Neuronal stem cell (in vitro differentiated cells): ENCODE results near the gene CGB2.

Experiments
- DNase-seq: peaks from one replicate; pipeline ENCODE4 v3.0.0-alpha.2; 2013; ENCODE audit warnings: low spot score
- H2AFZ ChIP-seq: one replicate; pipeline ENCODE4 v1.6.1; 2013; ENCODE audit warnings: mild to moderate bottlenecking, low read length, inconsistent platforms
- H2AK5ac ChIP-seq: 2 replicates; pipeline ENCODE4 v1.6.1; 2013; ENCODE audit warnings: low read depth, mild to moderate bottlenecking, inconsistent platforms, low read length, moderate library complexity, mixed read lengths
- H2BK120ac ChIP-seq: 2 replicates; pipeline ENCODE4 v1.6.1; 2013; ENCODE audit warnings: low read depth, mild to moderate bottlenecking, inconsistent platforms, low read length, moderate library complexity, mixed read lengths
- H2BK12ac ChIP-seq: one replicate; pipeline ENCODE4 v1.6.1; 2013; ENCODE audit warnings: low read length, inconsistent platforms
- H2BK15ac ChIP-seq: 2 replicates; pipeline ENCODE4 v1.6.1; 2013; ENCODE audit warnings: mild to moderate bottlenecking, low read length, inconsistent platforms, mixed read lengths
- H2BK5ac ChIP-seq: one replicate; pipeline ENCODE4 v1.6.1; 2013; ENCODE audit warnings: inconsistent platforms, mild to moderate bottlenecking, low read length, moderate library complexity
- H3K14ac ChIP-seq: one replicate; pipeline ENCODE4 v1.6.1; 2013; ENCODE audit warnings: low read length, inconsistent platforms
- H3K18ac ChIP-seq: 2 replicates; pipeline ENCODE4 v1.6.1; 2013; ENCODE audit warnings: low read length, inconsistent platforms
- H3K23ac ChIP-seq: 2 replicates; pipeline ENCODE4 v1.6.1; 2013; ENCODE audit warnings: low read depth, mild to moderate bottlenecking, mixed read lengths, low read length, inconsistent platforms; ENCODE audit not compliant: poor library complexity
- H3K27ac ChIP-seq: replicated peaks from 3 replicates; pipeline ENCODE4 v1.5.1; 2013; ENCODE audit warnings: low read length, inconsistent platforms
- H3K27me3 ChIP-seq, 3 experiments: 2 replicates each; pipeline ENCODE4 v1.6.1; 2013; ENCODE audit warnings: low read length in 3 of 3, mild to moderate bottlenecking in 2 of 3, inconsistent platforms in 1 of 3, low read depth in 1 of 3, mixed read lengths in 1 of 3, moderate library complexity in 1 of 3; ENCODE audit not compliant: control insufficient read depth in 3 of 3, insufficient read depth in 3 of 3
- H3K36me3 ChIP-seq, 2 donors: replicated peaks in 1 of 2; 2 replicates each; pipeline ENCODE4 v1.6.1; 2013; ENCODE audit warnings: low read length in 2 of 2; ENCODE audit not compliant: control insufficient read depth in 2 of 2, insufficient read depth in 2 of 2
- H3K4ac ChIP-seq: 2 replicates; pipeline ENCODE4 v1.6.1; 2013; ENCODE audit warnings: inconsistent platforms, mild to moderate bottlenecking, low read length, moderate library complexity
- H3K4me1 ChIP-seq, 2 donors: 1 replicate in 1 of 2; 2 replicates in 1 of 2; pipeline ENCODE4 v1.6.1; 2013; ENCODE audit warnings: low read length in 2 of 2, low read depth in 1 of 2; ENCODE audit not compliant: control insufficient read depth in 2 of 2, insufficient read depth in 1 of 2
- H3K4me2 ChIP-seq: one replicate; pipeline ENCODE4 v1.6.1; 2013; ENCODE audit warnings: mild to moderate bottlenecking, low read length, inconsistent platforms; ENCODE audit not compliant: insufficient read depth, poor library complexity, severe bottlenecking
- H3K4me3 ChIP-seq, 2 donors: 2 replicates each; pipeline ENCODE4 v1.5.1; 2013; ENCODE audit warnings: low read length in 2 of 2, mild to moderate bottlenecking in 2 of 2, inconsistent platforms in 1 of 2, moderate library complexity in 1 of 2
- H3K79me1 ChIP-seq: one replicate; pipeline ENCODE4 v1.6.1; 2013; ENCODE audit warnings: low read depth, mild to moderate bottlenecking, inconsistent platforms, low read length, moderate library complexity
- H3K9ac ChIP-seq: one replicate; pipeline ENCODE4 v1.6.1; 2013; ENCODE audit warnings: mild to moderate bottlenecking, low read depth, low read length, inconsistent platforms; ENCODE audit not compliant: poor library complexity
- H3K9me3 ChIP-seq, 2 donors: replicated peaks in 1 of 2; 2 replicates each; pipeline versions ENCODE3 to v1.6.1; 2013; ENCODE audit warnings: low read length in 2 of 2, mild to moderate bottlenecking in 2 of 2, inconsistent platforms in 1 of 2, low read depth in 1 of 2, mixed read lengths in 1 of 2, moderate library complexity in 1 of 2; ENCODE audit not compliant: control insufficient read depth in 2 of 2, insufficient read depth in 1 of 2
- H4K8ac ChIP-seq: one replicate; pipeline ENCODE4 v1.6.1; 2013; ENCODE audit warnings: low read depth, mild to moderate bottlenecking, inconsistent platforms, low read length, moderate library complexity
- H4K91ac ChIP-seq: one replicate; pipeline ENCODE4 v1.6.1; 2013; ENCODE audit warnings: low read length, low read depth, mild to moderate bottlenecking, inconsistent platforms; ENCODE audit not compliant: poor library complexity
- WGBS, 2 donors: extraction: QIAGEN DNeasy Blood & Tissue Kit; methylation state at CpG; one replicate each; pipeline ENCODE4 v1.1.7; 2013; ENCODE audit warnings: missing lambda C conversion rate in 2 of 2, mixed read lengths in 1 of 2; ENCODE audit not compliant: insufficient read length in 2 of 2, insufficient replicate concordance in 1 of 2; ENCODE audit errors: extremely low coverage in 2 of 2; 5-methylcytosine and 5-hydroxymethylcytosine counted together

Gene CGB2

GRCh38 chr19:48993175-48994034 lies 38.3 kb upstream of the CGB2 start, which contains the start of the genes GYS1 and RUVBL2:
Gene GYS1, minus strand, starts transcription at chr19:48993309. Its CDS starts 197 bp downstream, at chr19:48993112.
Gene RUVBL2, plus strand, starts transcription at chr19:48993887. Its CDS starts 25 bp downstream, at chr19:48993912.
- Histone ChIP-seq H3K18ac (peak within 1 kb of the TSS; percentile 96), H4K91ac (peak within 1 kb of the TSS; percentile 88), H3K79me1 (peaks cover 12% of the 10 kb centered on the region), H2AK5ac (peak within 1 kb of the TSS; percentile 60), H3K9me3 (no peaks in the 10 kb centered on the region), H3K27me3 (no peaks in the 10 kb centered on the region), H2AFZ (peak within 1 kb of the TSS; percentile 92), H3K23ac (peak within 1 kb of the TSS; percentile 89), H3K4me2 (peak within 1 kb of the TSS; percentile 98), H3K4me3 (peak within 1 kb of the TSS; percentile 60 to 91), H2BK120ac (peak within 1 kb of the TSS; percentile 7), H2BK12ac (no peak within 1 kb of the TSS), H2BK5ac (peak within 1 kb of the TSS; percentile 67), H3K27ac (peak within 1 kb of the TSS; percentile 92), H3K36me3 (peaks cover 6 to 22% of the 10 kb centered on the region in 2 donors), H3K14ac (no peak within 1 kb of the TSS), H3K4ac (no peak within 1 kb of the TSS), H2BK15ac (peak within 1 kb of the TSS; percentile 51), H4K8ac (no peak within 1 kb of the TSS), H3K9ac (peak within 1 kb of the TSS; percentile 92), H3K4me1 (peaks cover 7 to 14% of the 10 kb centered on the region in 2 donors)
- no CpG with 5 or more reads among the region's 56 CpGs for WGBS, 2 donors
- DNase-seq, result peak; percentile 99

- Histone ChIP-seq H3K18ac (peak overlapping the region; percentile 73), H4K91ac (peak overlapping the region; percentile 88), H3K79me1 (peaks cover 12% of the 10 kb centered on the region), H3K9ac (peak overlapping the region; percentile 88), H3K23ac (peak overlapping the region; percentile 46), H3K4me1 (peaks cover 7 to 14% of the 10 kb centered on the region in 2 donors), H3K4me3 (peak overlapping the region; percentile 60 to 91), H3K4me2 (peak overlapping the region; percentile 98), H3K36me3 (peaks cover 3 to 17% of the 10 kb centered on the region in 2 donors), H2AFZ (peak overlapping the region; percentile 51), H2BK15ac (no peak overlapping the region), H2BK12ac (no peak overlapping the region), H2BK120ac (peak overlapping the region; percentile 7), H3K4ac (no peak overlapping the region), H3K27me3 (no peaks in the 10 kb centered on the region), H4K8ac (no peak overlapping the region), H2BK5ac (no peak overlapping the region), H3K27ac (peak overlapping the region; percentile 51), H2AK5ac (no peak overlapping the region), H3K9me3 (no peaks in the 10 kb centered on the region), H3K14ac (no peak overlapping the region)
- WGBS, 2 donors, result no CpG with 5 or more reads among the region's 13 CpGs
- no peak for DNase-seq
Observed at GRCh38 chr19:48994035-48994386, 37.7 kb upstream of the CGB2 start.

- Histone ChIP-seq H3K27me3 (no peaks in the 10 kb centered on the region), H2BK120ac (no peak overlapping the region), H3K79me1 (peaks cover 4% of the 10 kb centered on the region), H3K9ac (no peak overlapping the region), H3K4me2 (no peak overlapping the region), H3K27ac (no peak overlapping the region), H4K91ac (no peak overlapping the region), H3K36me3 (peaks cover 1 to 16% of the 10 kb centered on the region in 2 donors), H3K9me3 (no peaks in the 10 kb centered on the region), H3K23ac (no peak overlapping the region), H3K4me1 (peaks cover 2 to 8% of the 10 kb centered on the region in 2 donors), H2BK5ac (no peak overlapping the region), H3K4ac (no peak overlapping the region), H2AK5ac (no peak overlapping the region), H3K14ac (no peak overlapping the region), H2BK15ac (no peak overlapping the region), H4K8ac (no peak overlapping the region), H3K4me3 (no peak overlapping the region), H2BK12ac (no peak overlapping the region), H3K18ac (no peak overlapping the region), H2AFZ (no peak overlapping the region)
- WGBS, 2 donors, result no CpG with 5 or more reads among the region's 5 CpGs
- DNase-seq, result peak; percentile 43
Observed at GRCh38 chr19:48997972-48998371, 33.7 kb upstream of the CGB2 start.
